ENCODE data around the gene KCTD17.

The KCTD17 gene

DNA sequence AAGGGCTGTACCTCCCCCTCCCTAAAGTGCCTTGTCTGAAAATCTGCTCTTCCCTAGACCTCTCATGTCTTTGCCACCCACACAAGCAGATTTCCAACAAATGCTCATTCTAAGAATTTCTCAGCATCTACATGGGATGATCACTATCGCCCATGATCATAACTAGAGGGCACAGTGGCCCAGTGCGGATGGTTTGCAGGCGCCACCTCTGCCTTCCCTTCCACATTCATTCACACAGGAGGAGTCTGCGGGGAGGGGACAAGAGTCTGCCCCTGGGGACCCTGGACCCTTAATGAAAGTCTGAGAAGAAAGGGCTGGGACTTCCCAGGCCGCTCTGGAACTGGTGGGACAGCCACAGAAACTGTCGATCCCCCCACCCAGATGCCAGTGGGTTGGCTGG, 28.9 kb downstream of the KCTD17 start:
- DNase-seq (ENCODE audit: low spot score) = no peak

DNA sequence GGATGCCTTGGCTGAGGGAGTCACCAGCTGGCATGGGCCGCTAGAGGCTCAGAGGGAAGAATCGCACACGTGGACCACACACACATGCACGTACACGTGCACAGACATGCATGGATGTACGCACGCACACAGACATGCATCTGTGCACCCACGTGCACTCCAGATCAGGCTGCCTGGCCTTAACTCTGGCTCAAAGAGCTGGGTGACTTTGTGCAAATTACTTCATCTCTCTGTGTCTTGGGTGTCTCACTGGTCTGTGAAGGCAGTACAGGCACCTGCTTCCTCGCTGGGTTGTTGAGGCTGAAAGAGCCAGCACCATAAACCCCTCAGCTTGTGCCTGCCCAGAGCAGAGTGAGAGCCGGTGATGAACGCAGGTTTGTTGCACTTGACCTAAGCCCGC, 29.3 kb downstream of the KCTD17 start:
- no peak for DNase-seq (ENCODE audit: low spot score)

DNA sequence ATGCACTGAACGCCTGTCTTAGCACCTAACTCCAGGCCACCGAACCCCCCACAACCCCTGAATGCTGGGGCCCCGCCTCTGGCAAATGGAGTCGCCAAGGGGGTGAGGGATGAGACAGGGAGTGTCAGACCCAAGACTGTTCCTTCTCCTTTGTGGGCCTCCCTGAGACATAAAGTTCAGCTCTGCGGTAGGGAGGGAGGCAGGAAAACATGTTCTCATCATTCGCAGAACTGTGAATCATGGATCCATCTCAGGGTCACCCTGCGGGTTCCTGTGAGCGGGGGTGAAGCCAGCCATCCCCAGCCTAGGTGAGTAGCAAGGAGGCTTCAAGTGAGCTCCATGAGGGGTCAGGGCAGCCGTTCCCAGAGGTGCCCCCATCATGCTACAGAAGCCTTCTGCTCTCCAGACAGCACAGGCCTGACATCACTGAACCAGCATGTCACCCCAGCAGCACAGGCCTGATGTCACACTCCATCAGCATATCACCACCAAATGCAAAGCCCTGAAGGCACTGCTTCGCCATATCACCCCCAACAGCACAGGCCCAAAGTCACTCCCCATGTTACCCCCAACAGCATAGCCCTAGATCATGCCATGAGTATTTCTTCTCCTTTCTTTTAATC, 30.8 kb downstream of the KCTD17 start:
- no peak for DNase-seq (ENCODE audit: low spot score)

DNA sequence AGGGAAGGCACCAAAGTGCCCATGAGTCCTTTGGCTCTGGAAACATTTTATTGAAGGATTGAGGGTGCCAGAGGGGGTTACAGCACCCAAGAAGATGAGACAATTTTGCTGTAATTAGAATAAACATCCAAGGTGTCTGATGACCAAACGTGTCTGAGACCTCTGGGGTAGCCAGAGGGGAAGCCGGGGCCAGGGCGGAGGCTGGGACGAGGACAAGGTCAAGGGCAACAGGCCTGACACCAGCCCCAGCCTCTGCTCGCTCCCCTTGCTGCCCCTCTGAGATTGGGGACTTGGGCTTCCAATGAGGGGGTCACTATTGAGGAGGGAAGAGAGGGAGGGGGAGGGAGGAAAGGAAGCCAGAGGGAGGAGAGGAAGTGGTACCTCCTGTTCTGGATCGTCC, 32.4 kb downstream of the KCTD17 start:
- no peak for DNase-seq (ENCODE audit: low spot score)

DNA sequence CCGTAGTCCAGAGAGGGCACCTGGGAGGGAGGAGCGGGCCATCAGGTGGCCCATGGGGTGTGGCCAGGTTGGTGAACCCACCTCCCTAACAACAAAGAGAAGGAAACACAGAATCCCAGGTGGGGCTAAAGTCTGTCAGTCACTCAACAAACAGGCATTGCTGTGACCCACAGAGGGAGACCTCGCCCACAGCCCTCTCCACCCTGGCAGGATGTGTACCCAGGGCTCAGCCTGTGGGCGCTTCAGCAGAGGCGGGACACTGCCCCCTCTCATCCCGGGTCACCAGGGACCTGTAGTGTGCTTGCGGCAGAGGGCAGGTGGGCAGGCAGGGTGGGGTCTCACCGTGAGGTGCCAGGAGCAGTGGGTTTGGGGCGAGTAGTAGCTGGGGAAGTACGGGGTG, 32.8 kb downstream of the KCTD17 start:
- DNase-seq (ENCODE audit: low spot score) = no peak

DNA sequence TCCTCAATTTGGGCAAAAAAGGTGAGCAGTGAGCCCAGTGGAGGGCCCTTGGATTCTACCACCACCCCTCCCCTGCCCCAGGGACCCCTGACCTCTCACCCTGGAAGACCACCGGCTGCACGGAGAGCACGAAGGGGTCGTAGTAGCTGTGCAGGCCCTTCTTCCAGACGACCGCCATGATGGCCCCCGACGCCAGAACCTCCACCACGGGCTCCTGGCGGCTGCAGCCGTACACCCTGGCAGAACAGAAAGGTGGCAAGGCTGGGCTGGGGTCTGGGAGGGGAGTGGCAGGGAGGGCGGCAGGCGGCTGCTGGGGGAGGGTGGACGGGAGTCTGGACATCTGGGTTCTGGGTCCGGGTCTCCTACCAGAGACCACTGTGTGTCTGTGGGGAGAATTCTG, 34.6 kb downstream of the KCTD17 start:
- no peak for DNase-seq (ENCODE audit: low spot score)

DNA sequence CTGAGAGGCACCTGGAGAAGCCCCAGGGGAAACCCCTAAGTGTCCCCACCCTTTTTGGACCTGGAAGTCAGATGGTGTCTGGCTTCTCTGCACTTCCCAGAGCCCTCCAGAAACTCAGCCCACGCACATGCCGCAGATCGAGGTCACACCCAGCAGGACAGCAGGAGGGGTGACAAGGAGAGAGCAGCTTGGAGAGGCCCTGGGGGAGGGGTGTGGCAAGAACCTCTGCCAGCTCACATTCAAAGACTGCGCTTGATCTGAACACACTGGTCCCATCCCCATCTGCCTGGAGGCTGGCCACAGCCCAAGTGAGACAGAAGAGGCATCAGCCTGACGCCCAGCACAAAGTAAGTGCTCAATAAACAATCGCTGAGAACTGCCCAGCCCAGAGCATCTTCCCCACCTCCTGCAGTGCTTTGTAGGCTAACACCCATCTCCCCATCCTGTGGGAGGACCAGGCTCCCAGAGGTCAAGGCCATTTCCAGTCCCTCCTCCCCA, 36.6 kb downstream of the KCTD17 start:
- DNase-seq (ENCODE audit: low spot score) = no peak

DNA sequence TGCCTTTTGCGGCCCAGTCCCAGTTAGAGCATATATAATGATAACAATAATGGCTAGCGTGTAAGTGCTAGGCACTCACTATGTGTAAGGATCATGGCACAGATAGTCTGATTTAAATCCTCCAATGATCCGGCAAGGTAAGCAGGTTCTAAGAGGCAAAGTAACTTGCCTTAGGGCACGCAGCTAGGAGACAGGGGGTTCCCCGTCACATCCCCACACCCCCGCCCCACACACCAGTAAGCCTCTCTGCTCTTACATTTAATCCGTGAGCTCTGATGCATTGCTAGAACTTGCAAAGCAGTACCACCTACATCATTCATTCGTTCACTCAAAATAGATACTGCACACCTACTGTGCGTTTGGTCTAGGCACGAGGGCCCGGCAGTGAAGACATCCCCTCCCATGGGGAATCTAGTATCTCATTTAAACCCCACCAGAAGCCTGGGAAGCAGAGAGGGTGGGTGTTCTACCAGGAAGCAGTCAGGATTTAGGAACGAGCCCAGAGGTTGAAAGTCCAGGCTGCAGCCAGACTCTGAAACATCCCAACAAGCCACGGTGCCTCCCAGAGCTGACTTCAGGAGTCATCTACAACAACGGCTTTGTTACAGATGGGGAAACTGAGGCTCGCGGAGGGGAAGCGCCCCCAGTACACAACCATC, 37.3 kb downstream of the KCTD17 start:
- DNase-seq (ENCODE audit: low spot score) = no peak

DNA sequence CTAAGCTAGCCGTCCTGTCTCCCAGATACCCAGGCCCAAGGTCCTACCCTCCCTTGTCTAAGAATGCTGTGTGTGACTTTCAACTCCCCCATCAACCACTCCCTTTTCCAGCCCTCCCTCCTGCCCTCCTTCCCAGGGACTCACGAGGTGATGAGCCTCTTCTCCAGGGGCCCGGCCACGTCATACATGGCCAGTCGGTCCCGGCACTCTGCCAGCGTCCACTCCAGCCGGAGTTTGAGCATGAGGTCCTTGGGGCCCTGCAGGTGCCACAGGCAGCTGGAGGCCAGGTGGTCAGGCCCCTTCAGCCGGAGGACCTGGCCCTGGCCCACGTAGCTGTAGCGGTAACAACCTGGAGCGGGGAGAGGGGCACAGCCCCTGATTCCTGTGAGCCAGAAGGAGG, 37.9 kb downstream of the KCTD17 start:
- DNase-seq (ENCODE audit: low spot score) = no peak

DNA sequence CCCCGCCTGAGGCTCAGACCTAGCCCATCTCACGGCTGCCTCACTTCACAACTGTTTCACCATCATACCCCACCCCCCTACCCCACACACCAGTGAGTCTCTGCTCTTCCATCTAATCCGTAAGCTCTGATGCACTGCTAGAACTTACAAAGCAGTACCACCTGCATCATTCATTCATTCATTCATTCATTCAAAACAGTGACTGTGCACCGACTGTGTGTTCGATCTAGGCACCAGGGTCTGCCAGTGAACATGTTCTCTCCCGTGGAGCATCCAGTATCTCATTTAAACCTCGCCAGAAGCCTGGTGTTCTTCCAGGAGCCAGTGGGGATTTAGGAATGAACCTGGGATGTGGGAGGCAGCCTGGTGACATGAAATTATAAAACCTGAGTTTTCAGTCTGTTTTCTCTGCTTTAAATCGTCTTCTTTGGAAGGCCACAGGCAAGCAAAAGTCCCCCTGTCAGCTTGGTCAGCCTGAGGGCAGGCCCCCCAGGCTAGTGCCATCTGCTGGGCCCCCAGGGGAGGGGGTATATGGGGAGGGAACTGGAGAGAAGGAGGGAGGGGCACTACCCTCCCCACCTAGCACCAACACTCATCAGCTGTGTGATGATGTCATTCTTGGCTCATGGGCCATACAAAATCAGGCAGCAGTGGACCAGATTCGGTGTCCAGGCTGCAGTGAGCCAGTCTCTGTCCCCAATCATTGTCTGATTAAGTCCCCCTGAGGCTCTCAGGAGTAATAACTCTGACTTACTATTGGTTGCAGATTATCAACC, 39.6 kb downstream of the KCTD17 start:
- DNase-seq (ENCODE audit: low spot score) = no peak

DNA sequence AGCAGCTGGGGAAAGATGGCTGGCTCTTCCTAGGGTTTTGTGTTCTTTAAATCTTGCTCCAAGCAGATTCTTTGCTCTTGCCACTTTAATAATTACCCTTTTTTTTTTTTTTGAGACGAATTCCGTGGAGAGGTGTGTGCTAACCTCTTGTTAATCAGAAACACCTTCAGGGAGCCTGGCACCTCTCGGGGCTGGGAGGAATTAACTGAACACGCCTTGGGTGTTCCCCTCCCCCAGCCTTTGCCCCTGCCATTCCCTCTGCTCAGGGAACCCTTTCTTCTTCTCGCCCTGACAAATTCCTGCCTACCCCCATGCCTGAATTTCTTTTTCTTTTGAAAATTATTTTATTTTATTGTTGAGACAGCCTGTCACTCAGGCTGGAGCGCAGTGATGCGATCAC, 40.5 kb downstream of the KCTD17 start:
- DNase-seq (ENCODE audit: low spot score) = no peak

DNA sequence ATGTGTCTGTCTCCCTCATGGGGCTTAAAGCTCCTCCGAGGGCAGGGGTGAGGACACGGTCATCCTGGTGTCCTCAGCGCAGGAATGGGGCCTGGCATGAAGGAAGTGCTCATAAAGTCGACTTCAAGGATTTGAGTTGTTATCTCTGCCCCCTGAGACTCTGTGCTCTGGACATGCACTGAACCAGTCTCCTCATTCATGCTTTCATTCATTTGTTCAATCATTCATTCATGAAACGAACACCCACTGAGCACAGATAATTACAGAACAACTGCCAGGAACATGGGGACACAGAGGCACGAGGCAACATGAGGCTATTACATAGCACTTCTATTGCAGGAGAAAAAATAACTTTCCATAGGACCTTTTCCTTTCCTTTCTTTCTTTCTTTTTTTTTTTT, 41.5 kb downstream of the KCTD17 start:
- DNase-seq (ENCODE audit: low spot score) = no peak

DNA sequence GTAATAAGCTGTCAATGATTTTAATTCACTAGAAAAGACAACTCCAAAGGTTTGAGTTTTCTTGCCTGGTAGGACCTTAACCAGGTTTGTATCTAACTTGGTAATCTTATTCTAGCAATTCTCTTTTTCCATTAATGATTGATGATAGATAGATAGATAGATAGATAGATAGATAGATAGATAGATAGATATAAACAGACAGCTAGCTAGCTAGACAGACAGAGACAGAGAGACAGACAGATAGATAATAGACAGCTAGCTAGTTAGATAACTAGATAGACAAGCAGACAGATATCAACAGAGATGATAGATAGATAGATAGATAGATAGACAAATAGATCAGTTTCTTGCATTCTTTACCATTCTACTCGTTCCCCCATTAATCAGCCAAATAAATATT, 42.7 kb downstream of the KCTD17 start:
- no peak for DNase-seq (ENCODE audit: low spot score)

DNA sequence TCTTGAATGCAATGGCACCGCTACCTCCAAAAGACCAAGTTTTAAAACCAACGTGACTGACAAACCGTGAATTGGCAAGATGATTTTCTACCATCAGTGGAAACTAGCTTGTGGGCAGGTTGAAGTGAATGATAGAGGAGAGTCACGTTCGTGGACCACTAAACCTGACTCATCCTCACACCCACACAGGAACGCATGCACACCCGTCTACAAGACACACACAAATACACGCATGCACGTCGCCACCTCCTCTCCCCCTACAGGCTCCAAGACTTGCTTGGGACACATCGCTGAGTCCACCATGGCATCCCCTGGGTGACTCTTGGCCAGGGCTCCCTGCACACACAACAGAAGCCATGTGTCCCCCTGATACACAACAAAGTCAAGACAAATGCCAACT, 43.6 kb downstream of the KCTD17 start:
- DNase-seq (ENCODE audit: low spot score) = no peak

DNA sequence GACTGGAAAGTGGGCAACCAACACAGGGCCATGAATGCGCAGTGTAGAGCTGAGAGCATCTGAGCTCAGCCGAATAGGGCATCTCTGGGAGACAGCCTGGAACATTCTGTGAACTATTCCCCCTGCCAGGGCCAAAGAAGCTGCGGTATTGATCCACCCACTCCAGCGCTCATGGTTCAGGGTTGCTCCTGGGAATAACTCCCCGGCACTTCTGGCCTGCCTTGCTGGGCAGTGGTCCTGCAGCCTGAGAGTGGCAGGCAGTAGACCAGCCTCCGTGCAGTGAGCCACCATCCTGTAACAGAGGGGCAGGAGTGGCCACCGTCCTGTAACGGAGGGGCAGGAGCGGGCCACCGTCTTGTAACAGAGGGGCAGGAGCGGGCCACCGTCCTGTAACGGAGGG, 45.8 kb downstream of the KCTD17 start:
- no peak for DNase-seq (ENCODE audit: low spot score)

DNA sequence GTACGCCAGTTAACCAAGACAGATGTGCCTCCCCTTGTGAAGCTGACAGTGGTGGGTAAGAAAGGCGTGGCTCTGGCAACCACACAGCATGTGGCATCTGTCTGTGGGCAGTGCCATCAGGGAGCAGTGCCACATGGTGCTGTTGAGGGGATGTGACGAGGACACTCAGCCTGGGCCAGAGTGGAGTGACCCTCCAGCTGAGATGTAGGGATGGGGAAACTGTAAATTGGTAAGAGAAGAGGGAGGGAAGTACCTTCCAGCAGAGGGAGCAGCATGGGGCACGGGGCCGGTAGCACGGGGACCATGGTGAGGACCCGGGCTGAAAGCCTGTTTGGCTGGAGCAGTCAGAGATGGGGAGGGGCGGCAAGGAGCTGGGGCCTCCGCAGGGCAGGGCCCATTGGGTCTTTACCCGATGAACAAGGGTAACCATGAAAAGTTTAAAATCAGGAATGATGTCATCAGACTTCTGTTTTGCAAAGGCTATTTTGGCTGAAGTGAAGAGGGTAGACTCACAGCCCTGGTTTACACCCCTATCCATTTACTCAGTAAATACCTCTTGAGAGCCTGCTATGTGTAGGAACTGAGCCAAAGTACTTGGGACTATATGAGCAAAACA, 47.5 kb downstream of the KCTD17 start:
- no peak for DNase-seq (ENCODE audit: low spot score)

DNA sequence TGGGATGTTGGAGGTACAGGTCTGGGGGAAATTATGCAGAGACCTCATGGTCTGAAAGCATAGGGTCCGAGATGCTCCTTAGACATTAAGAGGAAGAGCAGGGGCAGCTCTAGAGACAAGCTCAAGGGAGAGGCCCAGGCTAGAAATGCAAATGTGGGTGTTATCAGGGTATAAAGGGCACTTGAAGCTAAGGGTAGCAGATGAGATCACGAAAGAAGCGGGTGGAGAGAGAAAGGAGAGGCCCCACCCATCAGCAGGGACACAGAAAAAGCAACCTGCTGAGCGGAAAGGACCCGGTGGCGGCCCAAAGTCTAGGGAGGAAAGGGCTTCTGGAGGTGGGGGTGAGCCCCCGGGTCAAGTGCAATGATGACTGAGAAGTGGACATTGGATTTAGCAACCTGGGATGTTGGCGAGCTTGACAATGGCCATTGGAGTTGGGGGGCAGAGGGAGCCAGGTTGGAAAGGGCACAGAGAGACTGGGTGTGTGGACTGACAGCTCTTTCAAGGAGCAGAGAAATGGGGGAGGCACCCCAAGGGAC, 49.1 kb downstream of the KCTD17 start:
- DNase-seq (ENCODE audit: low spot score) = peak; percentile 17

DNA sequence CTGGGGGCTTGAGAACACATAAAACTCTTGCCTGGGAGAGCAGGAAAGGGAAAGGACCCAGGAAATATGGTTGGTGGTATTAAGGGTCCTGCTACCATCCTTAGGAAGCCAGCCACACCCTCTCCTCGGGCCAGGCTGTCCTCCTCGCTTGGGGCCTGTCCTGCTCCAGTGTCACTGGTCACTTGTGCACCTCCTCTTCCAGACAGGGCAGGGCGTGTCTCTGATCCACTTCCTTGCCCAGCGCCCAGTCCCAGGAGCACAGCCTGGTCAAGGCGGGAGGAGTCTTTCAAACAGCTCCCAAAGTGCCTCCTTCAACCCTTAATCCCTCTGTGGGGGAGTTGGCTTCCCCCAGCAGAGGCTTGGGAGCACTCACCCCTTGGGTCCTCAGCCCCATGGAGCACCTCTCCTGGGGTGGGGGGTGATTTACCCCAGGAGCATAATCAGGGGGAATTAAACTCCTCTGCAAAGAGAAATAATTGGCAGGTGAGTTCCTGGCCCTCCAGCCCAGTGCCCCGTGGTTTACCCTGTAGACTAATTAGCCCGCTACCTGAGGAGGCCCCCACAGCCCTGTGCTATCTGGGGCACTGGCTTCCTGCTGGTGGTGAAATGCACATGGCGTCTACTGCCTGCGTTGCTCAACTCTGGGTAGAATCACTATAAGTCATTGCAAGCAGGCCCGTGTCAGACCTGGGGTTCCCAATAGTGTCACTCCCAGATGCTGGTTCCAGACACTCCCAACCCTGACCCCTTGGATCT, 49.9 kb downstream of the KCTD17 start:
- DNase-seq (ENCODE audit: low spot score) = no peak

DNA sequence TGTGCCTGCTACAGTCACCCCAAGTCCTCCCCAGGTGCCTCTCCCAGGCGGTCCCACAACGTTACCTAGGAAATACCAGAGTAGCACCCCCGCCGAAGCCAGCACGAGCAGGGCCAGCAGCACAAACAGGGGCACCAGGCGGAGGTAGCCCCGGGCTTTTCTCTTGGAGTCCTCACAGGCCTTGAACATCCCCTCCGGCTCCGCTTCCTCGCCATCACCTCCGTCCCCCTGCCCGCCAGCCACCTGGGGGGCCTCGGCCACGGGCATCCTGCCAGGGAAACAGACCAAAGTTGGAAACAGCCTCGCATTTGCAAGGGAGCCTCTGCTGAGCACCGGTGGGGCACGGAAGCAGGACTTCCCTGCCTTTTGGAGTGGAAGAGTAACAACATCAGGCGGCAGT, 51.6 kb downstream of the KCTD17 start:
- DNase-seq (ENCODE audit: low spot score) = no peak

DNA sequence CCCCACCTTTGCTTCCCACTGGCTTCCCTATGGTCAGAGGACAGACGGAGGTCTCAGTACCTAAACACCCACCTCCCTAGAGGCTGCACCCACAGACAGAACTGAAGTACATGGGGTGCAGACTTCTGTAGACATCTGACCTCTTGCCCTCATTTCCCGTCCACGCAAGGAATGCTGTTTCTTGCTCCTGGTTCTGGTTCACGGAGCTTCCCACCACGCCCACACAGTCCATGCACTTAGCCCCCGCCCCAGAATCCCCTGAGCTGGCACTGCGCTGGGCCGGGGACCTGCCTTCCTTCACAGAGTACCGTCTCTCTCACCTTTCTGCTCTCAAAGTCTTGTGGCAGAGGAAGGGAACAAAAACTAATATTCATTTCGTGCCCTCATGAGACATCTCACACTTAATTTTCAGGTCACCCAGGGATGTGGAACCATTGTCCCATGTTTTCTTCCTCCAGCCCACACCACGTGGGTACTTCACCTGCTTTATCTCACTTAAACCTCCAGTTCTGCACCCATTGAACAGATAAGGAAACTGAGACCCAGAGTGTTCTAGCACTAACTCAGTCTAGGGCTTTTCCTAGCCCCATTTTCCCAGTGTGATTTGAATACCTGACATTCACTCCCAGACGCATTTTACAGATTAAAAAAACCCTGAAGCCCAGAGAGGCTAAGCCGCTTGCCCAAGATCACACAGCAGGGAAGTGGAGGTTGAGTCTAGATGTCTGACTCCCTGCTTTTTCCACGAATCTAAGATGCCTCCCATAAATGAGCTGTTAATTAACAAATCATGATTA, 52.3 kb downstream of the KCTD17 start:
- no peak for DNase-seq (ENCODE audit: low spot score)

DNA sequence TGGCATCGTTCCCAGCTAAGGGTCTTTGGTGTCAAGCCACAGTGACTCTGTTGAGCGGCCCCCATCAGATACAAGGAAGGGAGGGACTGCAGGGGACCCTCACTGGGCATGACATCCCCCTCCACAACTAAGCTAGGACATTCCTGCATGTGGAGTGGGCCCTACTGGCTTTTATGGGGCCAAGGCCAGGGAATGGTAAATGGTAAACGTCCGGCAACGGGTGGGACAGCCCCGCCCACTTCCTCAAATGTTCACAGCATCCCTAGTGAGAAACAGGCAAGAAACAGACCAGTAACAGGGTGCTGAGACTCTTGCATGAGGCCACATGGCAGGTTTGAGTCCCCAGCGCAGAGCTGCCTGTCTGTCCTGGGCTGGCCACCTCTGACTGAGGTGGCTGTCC, 53.6 kb downstream of the KCTD17 start:
- no peak for DNase-seq (ENCODE audit: low spot score)
